ENCODE measurements around the gene CCNF.
"Not testable (repeated sequence)": the region's sequence is repeated elsewhere in the genome, so short reads cannot be mapped to it uniquely, and the experiment has no call there.

Gene CCNF

DNA sequence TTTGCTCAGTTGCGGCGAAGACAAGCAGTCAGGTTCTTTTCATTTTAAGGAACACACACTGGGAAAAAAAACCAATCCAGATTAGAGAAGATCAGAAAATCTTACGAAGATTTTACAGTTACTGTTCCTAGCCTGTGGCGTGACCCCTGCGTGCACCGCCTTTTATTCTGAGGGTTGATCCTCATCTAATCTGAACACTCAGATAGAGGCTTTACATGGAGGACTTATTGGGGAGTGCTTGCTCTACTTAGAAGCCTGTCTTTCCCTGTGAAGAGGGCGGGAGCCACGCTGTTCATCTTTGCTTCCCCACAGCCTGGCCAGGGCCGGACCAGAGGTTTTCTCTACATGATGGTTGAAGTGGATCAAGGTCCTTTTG, 47.1 kb downstream of the CCNF start:
- H3K9me3 ChIP-seq (ENCODE audit: control insufficient read depth in 2 of 2, low read length in 2 of 2): no peaks in the 10 kb centered on the region
- peak overlapping the region in 1 of 2 donors; percentile 53 for H3K9ac ChIP-seq (ENCODE audit: low read depth in 1 of 2, low read length in 2 of 2)
- H3K4me3 ChIP-seq (ENCODE audit: low read length in 2 of 2): no peak overlapping the region
- H3K4me1 ChIP-seq (ENCODE audit: control insufficient read depth in 2 of 2, insufficient read depth in 2 of 2, low read length in 2 of 2): peaks cover 26 to 27% of the 10 kb centered on the region in 2 donors
- H3K27me3 ChIP-seq (ENCODE audit: control insufficient read depth in 2 of 2, insufficient read depth in 2 of 2, low read length in 2 of 2): peaks cover 14 to 21% of the 10 kb centered on the region in 2 donors
- no peak overlapping the region for H3K27ac ChIP-seq (ENCODE audit: low read depth in 2 of 2, low read length in 2 of 2)
- H3K36me3 ChIP-seq (ENCODE audit: control insufficient read depth in 2 of 2, insufficient read depth in 2 of 2, low read length in 2 of 2): no peaks in the 10 kb centered on the region

DNA sequence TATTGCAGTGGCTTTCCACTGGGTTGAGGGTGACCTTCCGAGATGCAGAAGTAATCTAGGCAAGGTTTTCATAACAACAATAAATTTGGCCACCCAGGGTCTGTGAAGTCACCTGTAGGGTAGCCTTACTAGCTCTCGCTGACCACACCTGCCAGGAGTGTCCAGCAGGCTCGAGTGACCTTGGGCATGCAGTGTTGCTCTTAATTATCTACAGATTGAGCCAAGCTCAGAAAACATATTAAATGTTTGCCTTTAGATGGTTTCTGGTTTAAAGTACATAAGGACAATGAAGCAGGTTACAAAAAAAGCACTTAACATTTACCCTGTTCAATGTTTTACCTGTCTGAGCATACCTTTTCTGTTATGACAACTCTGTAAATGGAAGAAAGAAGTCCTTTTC, 47.5 kb downstream of the CCNF start:
- Histone ChIP-seq H3K4me1 (ENCODE audit: control insufficient read depth in 2 of 2, insufficient read depth in 2 of 2, low read length in 2 of 2) (peaks cover 24 to 30% of the 10 kb centered on the region in 2 donors), H3K4me3 (ENCODE audit: low read length in 2 of 2) (no peak overlapping the region), H3K9ac (ENCODE audit: low read depth in 1 of 2, low read length in 2 of 2) (no peak overlapping the region), H3K9me3 (ENCODE audit: control insufficient read depth in 2 of 2, low read length in 2 of 2) (no peaks in the 10 kb centered on the region), H3K27ac (ENCODE audit: low read depth in 2 of 2, low read length in 2 of 2) (no peak overlapping the region), H3K36me3 (ENCODE audit: control insufficient read depth in 2 of 2, insufficient read depth in 2 of 2, low read length in 2 of 2) (no peaks in the 10 kb centered on the region), H3K27me3 (ENCODE audit: control insufficient read depth in 2 of 2, insufficient read depth in 2 of 2, low read length in 2 of 2) (peaks cover 14 to 17% of the 10 kb centered on the region in 2 donors)

DNA sequence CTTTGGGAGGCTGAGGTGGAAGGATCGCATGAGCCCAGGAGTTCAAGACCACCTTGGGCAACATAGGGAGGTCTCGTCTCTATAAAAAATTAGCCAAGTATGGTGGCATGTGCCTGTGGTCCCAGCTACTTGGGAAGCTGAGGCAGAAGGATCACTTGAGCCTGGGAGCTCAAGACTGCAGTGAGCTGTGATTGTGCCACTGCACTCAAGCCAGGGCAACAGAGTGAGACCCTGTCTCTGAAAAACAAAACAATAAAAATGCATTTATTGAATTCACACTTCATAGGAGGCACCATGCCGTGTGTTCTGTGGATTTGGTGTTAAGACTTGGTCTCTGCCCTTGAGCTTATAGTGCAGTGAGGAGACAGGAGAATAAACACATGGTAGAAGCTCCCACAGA, 48.1 kb downstream of the CCNF start:
- peaks cover 23 to 31% of the 10 kb centered on the region in 2 donors for H3K4me1 ChIP-seq (ENCODE audit: control insufficient read depth in 2 of 2, insufficient read depth in 2 of 2, low read length in 2 of 2)

DNA sequence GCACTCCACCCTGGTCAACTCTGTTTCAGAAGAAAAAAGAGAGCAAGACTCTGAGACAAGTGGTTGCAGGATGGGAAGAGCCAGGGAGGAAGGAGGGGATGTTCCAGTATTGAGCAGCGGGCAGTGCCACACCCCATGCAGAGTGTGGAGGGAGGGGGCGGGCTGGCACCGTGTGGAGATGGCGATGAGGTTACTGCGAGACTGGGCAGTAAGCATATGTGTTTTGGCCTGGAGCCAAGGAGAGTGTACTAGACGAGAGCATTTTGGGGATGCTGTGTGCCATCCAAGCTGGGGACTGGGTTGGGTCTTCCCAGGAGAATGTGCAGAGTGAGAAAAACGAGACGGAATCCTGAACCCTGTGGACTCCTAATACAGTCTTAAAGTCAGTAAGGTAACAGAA, 49.0 kb downstream of the CCNF start:
- Histone ChIP-seq H3K36me3 (ENCODE audit: control insufficient read depth in 2 of 2, insufficient read depth in 2 of 2, low read length in 2 of 2) (no peaks in the 10 kb centered on the region), H3K27me3 (ENCODE audit: control insufficient read depth in 2 of 2, insufficient read depth in 2 of 2, low read length in 2 of 2) (peaks cover 0 to 2% of the 10 kb centered on the region in 2 donors), H3K9ac (ENCODE audit: low read depth in 1 of 2, low read length in 2 of 2) (no peak overlapping the region), H3K27ac (ENCODE audit: low read depth in 2 of 2, low read length in 2 of 2) (no peak overlapping the region), H3K9me3 (ENCODE audit: control insufficient read depth in 2 of 2, low read length in 2 of 2) (no peaks in the 10 kb centered on the region), H3K4me3 (ENCODE audit: low read length in 2 of 2) (no peak overlapping the region), H3K4me1 (ENCODE audit: control insufficient read depth in 2 of 2, insufficient read depth in 2 of 2, low read length in 2 of 2) (peaks cover 21 to 36% of the 10 kb centered on the region in 2 donors)

More for the DNA sequence above, 48.1 kb downstream of the CCNF start:
- H3K27ac ChIP-seq (ENCODE audit: low read depth in 2 of 2, low read length in 2 of 2): no peak overlapping the region
- peaks cover 8 to 11% of the 10 kb centered on the region in 2 donors for H3K27me3 ChIP-seq (ENCODE audit: control insufficient read depth in 2 of 2, insufficient read depth in 2 of 2, low read length in 2 of 2)
- no peak overlapping the region for H3K9ac ChIP-seq (ENCODE audit: low read depth in 1 of 2, low read length in 2 of 2)
- no peaks in the 10 kb centered on the region for H3K9me3 ChIP-seq (ENCODE audit: control insufficient read depth in 2 of 2, low read length in 2 of 2)
- no peaks in the 10 kb centered on the region for H3K36me3 ChIP-seq (ENCODE audit: control insufficient read depth in 2 of 2, insufficient read depth in 2 of 2, low read length in 2 of 2)
- H3K4me3 ChIP-seq (ENCODE audit: low read length in 2 of 2): no peak overlapping the region

DNA sequence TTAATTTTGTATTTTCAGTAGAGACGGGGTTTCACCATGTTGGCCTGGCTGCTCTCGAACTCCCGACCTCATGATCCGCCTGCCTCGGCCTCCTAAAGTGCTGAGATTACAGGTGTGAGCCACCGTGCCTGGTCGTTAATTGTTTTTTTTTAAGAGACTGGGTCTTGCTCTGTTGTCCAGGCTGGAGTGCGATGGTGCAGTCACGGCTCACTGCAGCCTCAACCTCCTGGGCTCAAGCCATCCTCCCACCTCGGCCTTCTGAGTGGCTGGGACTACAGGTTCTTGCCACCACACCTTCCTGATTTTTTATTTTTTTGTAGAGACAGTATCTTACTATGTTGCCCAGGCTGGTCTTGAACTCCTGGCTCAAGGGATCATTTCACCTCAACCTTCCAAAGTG, 50.7 kb downstream of the CCNF start:
- H3K4me3 ChIP-seq (ENCODE audit: low read length in 2 of 2); H3K27ac ChIP-seq (ENCODE audit: low read depth in 2 of 2, low read length in 2 of 2); H3K9me3 ChIP-seq (ENCODE audit: control insufficient read depth in 2 of 2, low read length in 2 of 2); H3K9ac ChIP-seq (ENCODE audit: low read depth in 1 of 2, low read length in 2 of 2); H3K27me3 ChIP-seq (ENCODE audit: control insufficient read depth in 2 of 2, insufficient read depth in 2 of 2, low read length in 2 of 2); H3K36me3 ChIP-seq (ENCODE audit: control insufficient read depth in 2 of 2, insufficient read depth in 2 of 2, low read length in 2 of 2): not testable (repeated sequence)
- peaks cover 14 to 27% of the 10 kb centered on the region in 2 donors for H3K4me1 ChIP-seq (ENCODE audit: control insufficient read depth in 2 of 2, insufficient read depth in 2 of 2, low read length in 2 of 2)

DNA sequence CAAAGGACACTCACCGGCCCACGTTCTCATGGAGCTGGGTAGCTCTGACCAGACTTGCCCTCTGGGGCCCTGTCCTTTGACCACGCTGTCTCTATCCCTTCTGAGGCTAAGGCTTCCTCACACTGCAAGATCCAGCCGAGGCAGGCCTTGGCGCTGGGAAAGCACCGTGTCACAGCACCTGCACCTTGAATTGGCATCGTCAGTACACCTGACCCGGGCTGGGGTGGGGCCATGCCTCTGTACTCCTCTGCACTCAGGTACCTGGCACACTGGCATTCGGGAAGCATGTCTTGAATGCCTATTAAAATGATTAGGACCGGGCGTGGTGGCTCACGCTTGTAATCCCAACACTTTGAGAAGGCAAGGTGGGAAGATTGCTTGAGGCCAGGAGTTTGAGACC, 51.7 kb downstream of the CCNF start:
- Histone ChIP-seq H3K36me3 (ENCODE audit: control insufficient read depth in 2 of 2, insufficient read depth in 2 of 2, low read length in 2 of 2) (no peaks in the 10 kb centered on the region), H3K9me3 (ENCODE audit: control insufficient read depth in 2 of 2, low read length in 2 of 2) (no peaks in the 10 kb centered on the region), H3K9ac (ENCODE audit: low read depth in 1 of 2, low read length in 2 of 2) (peak overlapping the region; percentile 6 to 45), H3K4me3 (ENCODE audit: low read length in 2 of 2) (no peak overlapping the region), H3K27ac (ENCODE audit: low read depth in 2 of 2, low read length in 2 of 2) (peak overlapping the region; percentile 32 to 56), H3K4me1 (ENCODE audit: control insufficient read depth in 2 of 2, insufficient read depth in 2 of 2, low read length in 2 of 2) (peaks cover 9 to 23% of the 10 kb centered on the region in 2 donors), H3K27me3 (ENCODE audit: control insufficient read depth in 2 of 2, insufficient read depth in 2 of 2, low read length in 2 of 2) (no peaks in the 10 kb centered on the region)

DNA sequence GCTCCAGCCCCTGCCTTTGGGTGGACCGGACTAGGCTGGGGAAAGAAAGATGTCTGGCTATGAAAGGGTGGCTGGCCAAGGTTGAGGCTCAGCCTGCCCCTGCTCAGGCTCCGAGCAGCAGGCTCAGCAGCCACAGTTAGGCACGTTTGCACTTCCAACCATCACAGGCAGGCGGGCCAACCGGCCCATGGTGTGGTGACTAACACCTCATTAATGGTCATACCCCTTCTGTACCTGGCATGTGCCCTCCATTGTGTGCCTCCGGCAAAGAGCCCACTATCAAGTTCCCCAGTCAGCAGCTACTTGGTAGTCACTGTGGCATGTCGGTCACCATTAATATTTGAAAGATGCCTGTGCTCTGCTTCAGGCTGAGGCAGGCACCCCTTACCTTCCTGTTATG, 52.4 kb downstream of the CCNF start:
- no peaks in the 10 kb centered on the region for H3K9me3 ChIP-seq (ENCODE audit: control insufficient read depth in 2 of 2, low read length in 2 of 2)
- no peak overlapping the region for H3K9ac ChIP-seq (ENCODE audit: low read depth in 1 of 2, low read length in 2 of 2)
- H3K4me1 ChIP-seq (ENCODE audit: control insufficient read depth in 2 of 2, insufficient read depth in 2 of 2, low read length in 2 of 2): peaks cover 7 to 21% of the 10 kb centered on the region in 2 donors
- no peaks in the 10 kb centered on the region for H3K36me3 ChIP-seq (ENCODE audit: control insufficient read depth in 2 of 2, insufficient read depth in 2 of 2, low read length in 2 of 2)
- no peak overlapping the region for H3K4me3 ChIP-seq (ENCODE audit: low read length in 2 of 2)
- H3K27me3 ChIP-seq (ENCODE audit: control insufficient read depth in 2 of 2, insufficient read depth in 2 of 2, low read length in 2 of 2): no peaks in the 10 kb centered on the region
- peak overlapping the region in 1 of 2 donors; percentile 24 for H3K27ac ChIP-seq (ENCODE audit: low read depth in 2 of 2, low read length in 2 of 2)

DNA sequence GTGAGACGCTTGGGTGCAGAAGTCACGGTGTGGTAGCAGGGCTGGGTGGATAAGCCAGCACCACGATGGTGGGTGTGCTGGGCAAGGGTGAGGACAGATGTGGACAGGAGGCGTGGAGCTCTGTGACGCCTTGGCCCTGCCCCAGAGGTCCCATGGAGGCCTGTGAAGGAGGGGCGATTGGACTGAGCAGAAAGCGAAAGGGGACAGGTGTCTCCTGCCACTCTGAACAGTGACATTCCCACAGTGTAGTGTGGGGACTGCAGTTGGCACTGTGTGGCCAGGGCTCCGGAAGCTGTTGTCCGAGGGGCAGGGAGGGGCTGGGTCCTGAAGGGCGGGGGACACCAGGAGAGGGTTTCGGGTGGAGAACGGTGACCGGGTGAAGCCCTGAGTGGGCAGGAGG, 53.0 kb downstream of the CCNF start:
- H3K9me3 ChIP-seq (ENCODE audit: control insufficient read depth in 2 of 2, low read length in 2 of 2): no peaks in the 10 kb centered on the region
- H3K4me1 ChIP-seq (ENCODE audit: control insufficient read depth in 2 of 2, insufficient read depth in 2 of 2, low read length in 2 of 2): peaks cover 11 to 26% of the 10 kb centered on the region in 2 donors
- H3K27ac ChIP-seq (ENCODE audit: low read depth in 2 of 2, low read length in 2 of 2): no peak overlapping the region
- no peak overlapping the region for H3K4me3 ChIP-seq (ENCODE audit: low read length in 2 of 2)
- H3K27me3 ChIP-seq (ENCODE audit: control insufficient read depth in 2 of 2, insufficient read depth in 2 of 2, low read length in 2 of 2): no peaks in the 10 kb centered on the region
- H3K9ac ChIP-seq (ENCODE audit: low read depth in 1 of 2, low read length in 2 of 2): no peak overlapping the region
- H3K36me3 ChIP-seq (ENCODE audit: control insufficient read depth in 2 of 2, insufficient read depth in 2 of 2, low read length in 2 of 2): no peaks in the 10 kb centered on the region

DNA sequence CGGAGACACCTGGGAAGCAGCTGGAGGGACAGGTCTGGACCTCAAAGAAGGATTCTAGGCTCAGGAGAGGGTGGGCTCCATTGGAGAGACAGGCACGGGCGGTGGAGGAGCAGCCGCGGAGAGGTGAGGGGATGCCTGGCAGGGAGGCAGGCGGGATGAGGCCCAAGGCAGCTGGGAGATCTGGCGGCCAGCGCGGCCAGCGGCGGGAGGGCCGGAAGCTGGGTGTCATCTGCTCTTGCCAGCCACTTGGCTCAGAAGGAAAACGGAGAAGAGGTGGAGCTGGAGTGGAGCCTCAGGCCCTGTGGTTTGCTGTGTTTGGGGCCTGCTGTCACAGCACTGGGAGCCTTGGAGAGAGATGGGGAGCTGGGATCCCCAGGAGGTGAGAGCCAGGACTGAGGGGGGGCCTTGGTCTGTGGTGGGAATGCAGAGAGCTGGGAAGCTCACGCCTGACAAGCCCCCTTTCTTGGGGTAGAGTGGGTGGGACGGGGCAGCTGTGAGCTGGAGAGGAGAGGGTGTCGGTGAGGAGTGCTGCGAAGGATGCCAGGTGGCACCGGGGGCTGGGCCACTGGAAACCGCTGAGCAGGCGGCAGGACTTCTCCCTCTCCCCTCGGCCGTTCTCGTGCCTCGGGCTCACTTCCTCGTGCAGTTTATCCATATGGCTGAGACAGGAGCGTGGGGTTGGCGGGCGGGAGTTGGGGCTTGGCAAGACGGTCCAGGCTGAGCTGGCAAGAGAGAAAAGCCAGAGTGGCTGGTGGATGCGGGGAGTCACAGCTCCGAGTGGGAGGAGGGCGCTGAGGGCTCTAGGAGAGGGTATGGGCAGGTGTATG, 53.7 kb downstream of the CCNF start:
- H3K9ac ChIP-seq (ENCODE audit: low read depth in 1 of 2, low read length in 2 of 2): peak overlapping the region in 1 of 2 donors; percentile 37
- H3K27me3 ChIP-seq (ENCODE audit: control insufficient read depth in 2 of 2, insufficient read depth in 2 of 2, low read length in 2 of 2): no peaks in the 10 kb centered on the region
- peak overlapping the region; percentile 9 to 12 for H3K4me3 ChIP-seq (ENCODE audit: low read length in 2 of 2)
- no peaks in the 10 kb centered on the region for H3K36me3 ChIP-seq (ENCODE audit: control insufficient read depth in 2 of 2, insufficient read depth in 2 of 2, low read length in 2 of 2)
- peaks cover 15 to 29% of the 10 kb centered on the region in 2 donors for H3K4me1 ChIP-seq (ENCODE audit: control insufficient read depth in 2 of 2, insufficient read depth in 2 of 2, low read length in 2 of 2)
- peak overlapping the region in 1 of 2 donors; percentile 42 for H3K27ac ChIP-seq (ENCODE audit: low read depth in 2 of 2, low read length in 2 of 2)
- H3K9me3 ChIP-seq (ENCODE audit: control insufficient read depth in 2 of 2, low read length in 2 of 2): no peaks in the 10 kb centered on the region

DNA sequence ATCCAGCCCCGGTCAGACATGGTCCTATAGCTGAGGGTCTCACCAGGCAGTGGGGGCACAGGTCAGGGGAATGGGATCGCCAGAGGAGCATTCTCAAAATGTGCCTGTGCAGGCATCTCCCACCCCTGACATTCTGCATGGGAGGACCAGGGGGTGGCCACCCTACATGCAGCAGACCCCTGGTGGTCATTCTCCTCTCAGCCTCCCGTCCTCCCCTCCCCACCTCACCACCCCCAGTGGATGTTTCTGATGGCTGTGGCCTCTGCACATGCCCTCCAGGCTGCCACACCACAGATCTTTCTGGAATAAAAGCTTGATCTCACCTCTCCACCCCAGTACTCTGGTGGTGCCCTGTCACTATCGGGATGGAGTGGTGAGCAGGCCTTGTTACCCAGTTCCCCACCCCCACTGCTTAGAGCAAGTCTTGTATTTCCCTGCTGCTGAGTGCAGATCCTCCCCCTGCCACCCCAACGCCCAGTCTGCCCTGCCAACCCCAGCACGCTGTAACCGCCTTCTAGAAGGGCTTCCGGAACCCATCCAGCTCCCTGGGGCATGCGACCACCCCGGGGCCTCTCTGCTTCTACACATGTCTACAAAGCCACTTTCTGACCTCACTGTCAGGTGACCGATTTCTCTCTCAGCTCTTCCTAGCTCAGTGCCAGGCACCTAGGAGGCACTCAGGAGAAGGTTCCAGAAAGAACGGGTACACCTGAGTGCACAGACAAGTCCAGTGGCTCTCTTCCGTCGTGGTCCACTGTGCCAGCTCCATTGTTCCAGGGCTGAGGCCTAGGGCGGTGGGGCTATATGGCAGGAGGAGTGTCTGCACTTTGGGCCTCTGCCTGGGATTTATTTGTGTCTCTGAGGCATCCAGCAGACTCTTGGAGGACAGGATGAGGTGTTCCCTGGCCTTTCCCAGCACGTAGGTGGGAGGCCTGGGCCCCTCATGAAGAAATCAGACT, 55.0 kb downstream of the CCNF start:
- no peak overlapping the region for H3K4me3 ChIP-seq (ENCODE audit: low read length in 2 of 2)
- H3K27ac ChIP-seq (ENCODE audit: low read depth in 2 of 2, low read length in 2 of 2): no peak overlapping the region
- H3K9me3 ChIP-seq (ENCODE audit: control insufficient read depth in 2 of 2, low read length in 2 of 2): no peaks in the 10 kb centered on the region
- peaks cover 15 to 29% of the 10 kb centered on the region in 2 donors for H3K4me1 ChIP-seq (ENCODE audit: control insufficient read depth in 2 of 2, insufficient read depth in 2 of 2, low read length in 2 of 2)
- H3K9ac ChIP-seq (ENCODE audit: low read depth in 1 of 2, low read length in 2 of 2): no peak overlapping the region
- H3K36me3 ChIP-seq (ENCODE audit: control insufficient read depth in 2 of 2, insufficient read depth in 2 of 2, low read length in 2 of 2): no peaks in the 10 kb centered on the region
- H3K27me3 ChIP-seq (ENCODE audit: control insufficient read depth in 2 of 2, insufficient read depth in 2 of 2, low read length in 2 of 2): no peaks in the 10 kb centered on the region

Measured in mucosa of rectum (tissue), 2 donors.